Loucy (cell line): Measurements from ENCODE around the gene ADCY4.

ENCODE experiments used
- H2AFZ ChIP-seq: fragments of 200-600 bp; sonication (generic); 2 replicates; pipeline ENCODE4 v1.6.0; 2016; ENCODE audit warnings: antibody characterized with exemption, mild to moderate bottlenecking, low read length, moderate library complexity
- H3F3A ChIP-seq: fragments of 200-600 bp; 2 replicates; pipeline ENCODE4 v1.6.0; 2016; ENCODE audit warnings: antibody characterized with exemption, low read depth, mild to moderate bottlenecking
- H3K27me3 ChIP-seq: fragments of 200-600 bp; sonication (generic); 2 replicates; pipeline ENCODE4 v1.6.1; 2014; ENCODE audit warnings: low read length, mild to moderate bottlenecking; ENCODE audit not compliant: insufficient read depth, poor library complexity, severe bottlenecking
- H3K36me3 ChIP-seq: fragments of 200-600 bp; sonication (generic); 2 replicates; pipeline ENCODE4 v1.6.1; 2016; ENCODE audit warnings: low read length; ENCODE audit not compliant: insufficient read depth
- H3K4me1 ChIP-seq: fragments of 200-600 bp; sonication (generic); 2 replicates; pipeline ENCODE4 v1.5.1; 2014; ENCODE audit warnings: low read length, mild to moderate bottlenecking; ENCODE audit not compliant: insufficient read depth, poor library complexity, severe bottlenecking
- H3K4me2 ChIP-seq: fragments of 200-600 bp; sonication (generic); 2 replicates; pipeline ENCODE4 v1.6.0; 2014; ENCODE audit warnings: antibody characterized with exemption, low read length, low read depth, mild to moderate bottlenecking; ENCODE audit not compliant: poor library complexity, severe bottlenecking
- H3K4me3 ChIP-seq: fragments of 200-600 bp; sonication (generic); 2 replicates; pipeline ENCODE4 v1.5.1; 2014; ENCODE audit warnings: low read length, mild to moderate bottlenecking, mixed read lengths; ENCODE audit not compliant: poor library complexity, severe bottlenecking
- H3K79me2 ChIP-seq: fragments of 200-600 bp; sonication (generic); 2 replicates; pipeline ENCODE4 v1.6.1; 2014; ENCODE audit warnings: low read length; ENCODE audit not compliant: insufficient read depth
- H3K9ac ChIP-seq: fragments of 200-600 bp; sonication (generic); 2 replicates; pipeline ENCODE4 v1.6.0; 2014; ENCODE audit warnings: mild to moderate bottlenecking, low read depth, low read length, moderate library complexity; ENCODE audit not compliant: poor library complexity, severe bottlenecking
- H3K9me2 ChIP-seq: fragments of 200-600 bp; sonication (generic); replicated peaks from 2 replicates; pipeline ENCODE4 v1.6.1; 2016; ENCODE audit warnings: low read depth, low read length, mixed read lengths
- H3K9me3 ChIP-seq: fragments of 200-600 bp; sonication (generic); 2 replicates; pipeline ENCODE4 v1.6.1; 2014; ENCODE audit warnings: mild to moderate bottlenecking, antibody characterized with exemption, low read length, low read depth; ENCODE audit not compliant: insufficient read depth
- H4K20me1 ChIP-seq: fragments of 200-600 bp; sonication (generic); 2 replicates; pipeline ENCODE4 v1.6.0; 2014; ENCODE audit warnings: antibody characterized with exemption, low read length, mild to moderate bottlenecking; ENCODE audit not compliant: insufficient read depth, poor library complexity, severe bottlenecking
- EZH2phosphoT487 ChIP-seq: fragments of 200-600 bp; IDR thresholded peaks from 2 replicates; pipeline ENCODE4 v1.6.1; 2018; ENCODE audit warnings: antibody characterized with exemption, mild to moderate bottlenecking, moderate library complexity, borderline replicate concordance
- TF ChIP-seq, protein P1 (sequence below): fragments of 200-600 bp; sonication (generic); conservative IDR thresholded peaks from 2 replicates; pipeline ENCODE4 v1.5.1; 2014; ENCODE audit warnings: mild to moderate bottlenecking, antibody characterized with exemption, low read length

Gene ADCY4

DNA sequence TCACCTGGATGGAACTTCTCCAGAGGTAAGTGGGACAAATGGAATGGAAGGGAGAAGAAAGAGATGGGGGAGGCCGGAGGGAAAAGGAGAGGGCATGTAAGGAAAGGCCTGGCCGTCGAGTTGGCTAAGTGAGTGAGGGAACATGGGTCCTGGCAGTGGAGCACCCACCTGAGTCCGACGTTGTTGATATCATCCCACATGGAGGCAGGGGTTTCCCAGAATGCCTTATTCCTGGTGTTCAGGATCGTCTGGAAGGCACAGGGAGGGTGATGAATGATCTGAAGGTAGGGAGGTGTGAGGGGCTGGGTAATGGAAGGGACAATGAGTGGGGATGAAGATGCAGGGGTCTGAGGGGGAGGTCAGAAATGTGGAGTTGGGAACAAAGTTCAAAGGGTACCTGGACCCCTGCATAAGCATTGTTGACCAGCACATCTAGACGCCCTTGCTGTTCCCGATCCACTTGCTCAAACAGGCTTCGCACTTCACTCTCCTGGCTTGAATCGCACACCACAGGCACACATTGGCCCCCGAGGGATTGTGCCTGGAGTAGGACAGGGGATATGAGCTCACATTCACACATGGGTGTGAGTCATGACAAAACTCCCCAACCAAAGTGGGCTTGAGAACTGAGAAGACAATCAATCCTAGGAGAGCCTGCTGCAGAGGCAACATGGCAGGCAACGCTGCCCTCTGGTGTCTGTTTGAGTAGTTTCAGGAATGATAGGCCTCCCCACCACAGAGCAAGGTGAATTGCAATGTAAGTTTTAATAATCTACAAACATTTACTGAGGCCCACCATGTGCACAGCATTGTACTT lies 38.3 kb downstream of the ADCY4 start:
- Histone ChIP-seq H2AFZ (no peak overlapping the region), H3K4me1 (peaks cover 33% of the 10 kb centered on the region)

DNA sequence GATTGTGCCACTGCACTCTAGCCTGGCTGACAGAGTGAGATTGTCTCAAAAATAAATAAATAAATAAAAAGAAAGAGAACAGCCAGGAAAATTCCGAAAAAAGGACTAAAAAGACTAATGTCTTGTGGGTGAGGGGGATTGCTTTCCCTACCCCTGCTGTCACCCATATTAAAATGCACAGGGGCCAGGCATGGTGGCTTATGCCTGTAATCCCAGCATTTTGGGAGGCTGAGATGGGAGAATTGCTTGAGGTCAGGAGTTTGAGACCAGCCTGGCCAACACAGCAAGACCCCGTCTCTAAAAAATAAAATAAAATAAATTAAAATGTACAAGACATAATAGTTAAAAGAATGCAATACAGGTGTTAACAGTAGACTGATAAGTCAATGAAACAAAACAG lies 41.3 kb downstream of the ADCY4 start:
- Histone ChIP-seq H3F3A (no peaks in the 10 kb centered on the region), H3K36me3 (peaks cover 4% of the 10 kb centered on the region; the same call in 1 of the 2 replicates)

More for the DNA sequence above, 38.3 kb downstream of the ADCY4 start:
- Histone ChIP-seq H4K20me1 (peaks cover 10% of the 10 kb centered on the region), H3K4me2 (peak overlapping the region; percentile 44), H3K4me3 (no peak overlapping the region), H3K36me3 (no peaks in the 10 kb centered on the region; the same call in 1 of the 2 replicates), H3F3A (no peaks in the 10 kb centered on the region), H3K9ac (no peak overlapping the region), H3K79me2 (peaks cover 19% of the 10 kb centered on the region), H3K27me3 (no peaks in the 10 kb centered on the region), H3K9me2 (no peaks in the 10 kb centered on the region), H3K9me3 (no peaks in the 10 kb centered on the region)
- TF ChIP-seq, protein P1, sequence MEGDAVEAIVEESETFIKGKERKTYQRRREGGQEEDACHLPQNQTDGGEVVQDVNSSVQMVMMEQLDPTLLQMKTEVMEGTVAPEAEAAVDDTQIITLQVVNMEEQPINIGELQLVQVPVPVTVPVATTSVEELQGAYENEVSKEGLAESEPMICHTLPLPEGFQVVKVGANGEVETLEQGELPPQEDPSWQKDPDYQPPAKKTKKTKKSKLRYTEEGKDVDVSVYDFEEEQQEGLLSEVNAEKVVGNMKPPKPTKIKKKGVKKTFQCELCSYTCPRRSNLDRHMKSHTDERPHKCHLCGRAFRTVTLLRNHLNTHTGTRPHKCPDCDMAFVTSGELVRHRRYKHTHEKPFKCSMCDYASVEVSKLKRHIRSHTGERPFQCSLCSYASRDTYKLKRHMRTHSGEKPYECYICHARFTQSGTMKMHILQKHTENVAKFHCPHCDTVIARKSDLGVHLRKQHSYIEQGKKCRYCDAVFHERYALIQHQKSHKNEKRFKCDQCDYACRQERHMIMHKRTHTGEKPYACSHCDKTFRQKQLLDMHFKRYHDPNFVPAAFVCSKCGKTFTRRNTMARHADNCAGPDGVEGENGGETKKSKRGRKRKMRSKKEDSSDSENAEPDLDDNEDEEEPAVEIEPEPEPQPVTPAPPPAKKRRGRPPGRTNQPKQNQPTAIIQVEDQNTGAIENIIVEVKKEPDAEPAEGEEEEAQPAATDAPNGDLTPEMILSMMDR: peak; percentile 81
- no peak for TF ChIP-seq EZH2phosphoT487

DNA sequence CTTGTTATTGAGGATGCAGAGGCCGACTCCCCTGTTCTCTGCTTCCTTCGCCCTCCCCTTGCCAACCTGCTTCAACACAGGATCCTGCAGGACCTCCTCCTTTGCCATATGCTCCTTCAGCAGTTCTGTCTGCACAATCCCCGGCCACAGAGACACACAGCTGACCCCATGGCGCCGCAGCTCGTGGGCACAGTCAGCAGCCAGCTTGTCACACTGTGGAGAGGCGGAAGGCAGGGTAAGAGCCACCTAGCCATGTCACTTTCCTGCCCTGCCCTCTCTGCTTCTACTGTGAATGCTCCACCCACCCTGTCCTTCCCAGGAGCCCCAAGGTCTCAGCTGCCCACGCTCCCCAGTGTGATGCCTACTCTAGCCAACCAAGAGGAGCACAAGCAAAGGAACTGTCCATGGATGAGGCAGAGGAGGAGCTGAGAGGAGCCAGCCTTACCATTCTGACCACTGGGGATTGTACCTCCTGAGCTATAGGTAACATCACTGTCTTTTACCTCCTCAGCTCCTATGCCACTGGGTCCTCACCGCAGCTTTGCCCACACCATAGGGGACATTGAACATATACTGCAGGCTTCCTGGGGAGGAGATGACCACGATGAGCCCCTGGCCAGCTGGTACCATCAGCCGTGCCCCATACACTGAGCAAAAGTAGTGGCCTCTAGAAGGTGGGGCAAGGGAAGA lies 42.6 kb downstream of the ADCY4 start:
- no peak for TF ChIP-seq EZH2phosphoT487
- TF ChIP-seq, protein P1: no peak
- H3K36me3 ChIP-seq: peaks cover 4% of the 10 kb centered on the region; the same call in 1 of the 2 replicates

More for the DNA sequence above, 41.3 kb downstream of the ADCY4 start:
- Histone ChIP-seq H4K20me1 (no peaks in the 10 kb centered on the region), H3K4me3 (no peak overlapping the region), H3K4me1 (peaks cover 9% of the 10 kb centered on the region), H3K9me2 (no peaks in the 10 kb centered on the region), H3K27me3 (no peaks in the 10 kb centered on the region), H3K9ac (no peak overlapping the region), H3K79me2 (no peaks in the 10 kb centered on the region), H3K4me2 (no peak overlapping the region), H2AFZ (no peak overlapping the region), H3K9me3 (no peaks in the 10 kb centered on the region)
- TF ChIP-seq, protein P1: no peak
- TF ChIP-seq EZH2phosphoT487: no peak

More for the DNA sequence above, 42.6 kb downstream of the ADCY4 start:
- Histone ChIP-seq H4K20me1 (no peaks in the 10 kb centered on the region), H3K79me2 (no peaks in the 10 kb centered on the region), H3K4me1 (peaks cover 4% of the 10 kb centered on the region), H3K27me3 (no peaks in the 10 kb centered on the region), H3F3A (no peaks in the 10 kb centered on the region), H3K9me2 (no peaks in the 10 kb centered on the region), H2AFZ (no peak overlapping the region), H3K9me3 (no peaks in the 10 kb centered on the region), H3K4me2 (no peak overlapping the region), H3K4me3 (no peak overlapping the region), H3K9ac (no peak overlapping the region)
